Stimulated activated CD8-positive, alpha-beta memory T cell treated with anti-CD3 and anti-CD28 coated beads, Interleukin-4, amount 100 ng/mL, for 4 hours (primary cell): Measurements from ENCODE around the gene MBLAC1.

ENCODE experiments used
- DNase-seq, 2 donors: peaks; one replicate each; pipeline ENCODE4 v3.0.0-alpha.2; 2020; ENCODE audit warnings: low read depth in 2 of 2, low spot score in 1 of 2

The MBLAC1 gene, protein sequence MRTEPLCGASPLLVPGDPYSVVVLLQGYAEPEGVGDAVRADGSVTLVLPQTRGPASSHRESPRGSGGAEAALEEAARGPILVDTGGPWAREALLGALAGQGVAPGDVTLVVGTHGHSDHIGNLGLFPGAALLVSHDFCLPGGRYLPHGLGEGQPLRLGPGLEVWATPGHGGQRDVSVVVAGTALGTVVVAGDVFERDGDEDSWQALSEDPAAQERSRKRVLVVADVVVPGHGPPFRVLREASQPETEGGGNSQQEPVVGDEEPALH

DNA sequence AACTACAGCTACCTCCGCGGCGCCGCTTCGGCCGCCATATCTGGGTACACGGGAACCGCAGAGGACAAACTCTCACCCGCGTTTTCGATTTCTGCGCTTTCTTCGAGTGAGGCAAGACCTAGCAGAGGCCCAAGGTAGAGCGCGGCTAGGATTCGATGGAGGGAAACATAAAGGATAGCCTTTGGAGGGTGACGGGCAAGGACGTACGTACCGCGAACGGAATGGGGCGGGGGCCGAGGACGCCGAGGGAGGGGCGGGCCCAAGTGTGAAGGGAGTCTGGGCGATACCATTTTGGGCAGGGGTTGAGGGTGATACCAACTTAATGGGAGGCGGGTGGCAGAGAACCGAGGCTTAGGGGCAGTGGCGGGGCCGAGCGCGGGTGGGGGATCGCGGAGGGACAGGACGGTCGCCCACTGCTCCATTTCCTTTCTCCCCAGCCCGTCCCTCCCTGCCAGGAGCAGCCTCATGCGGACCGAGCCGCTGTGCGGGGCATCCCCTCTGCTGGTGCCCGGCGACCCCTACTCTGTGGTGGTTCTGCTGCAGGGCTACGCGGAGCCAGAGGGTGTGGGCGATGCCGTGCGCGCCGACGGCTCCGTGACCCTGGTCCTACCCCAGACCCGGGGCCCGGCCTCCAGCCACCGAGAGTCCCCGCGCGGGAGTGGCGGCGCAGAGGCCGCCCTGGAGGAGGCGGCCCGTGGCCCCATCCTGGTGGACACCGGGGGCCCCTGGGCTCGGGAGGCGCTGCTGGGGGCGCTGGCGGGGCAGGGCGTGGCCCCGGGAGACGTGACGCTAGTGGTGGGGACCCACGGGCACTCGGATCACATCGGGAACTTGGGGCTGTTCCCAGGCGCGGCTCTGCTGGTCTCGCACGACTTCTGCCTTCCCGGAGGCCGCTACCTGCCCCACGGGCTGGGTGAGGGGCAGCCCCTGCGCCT, at the start of gene MBLAC1:
TSS of gene MBLAC1 (plus strand) at position 37 of the 935 bp plus-strand sequence. CDS start at position 466, 429 bp downstream.
- peak; percentile 81 to 87 for DNase-seq

- no peak for DNase-seq
Observed at GRCh38 chr7:100077205-100077604, 49.6 kb upstream of the MBLAC1 start.

- DNase-seq, result no peak
Observed at GRCh38 chr7:100079024-100079560, 47.7 kb upstream of the MBLAC1 start.

- no peak for DNase-seq
Observed at GRCh38 chr7:100080907-100081534, 45.7 kb upstream of the MBLAC1 start.

DNA sequence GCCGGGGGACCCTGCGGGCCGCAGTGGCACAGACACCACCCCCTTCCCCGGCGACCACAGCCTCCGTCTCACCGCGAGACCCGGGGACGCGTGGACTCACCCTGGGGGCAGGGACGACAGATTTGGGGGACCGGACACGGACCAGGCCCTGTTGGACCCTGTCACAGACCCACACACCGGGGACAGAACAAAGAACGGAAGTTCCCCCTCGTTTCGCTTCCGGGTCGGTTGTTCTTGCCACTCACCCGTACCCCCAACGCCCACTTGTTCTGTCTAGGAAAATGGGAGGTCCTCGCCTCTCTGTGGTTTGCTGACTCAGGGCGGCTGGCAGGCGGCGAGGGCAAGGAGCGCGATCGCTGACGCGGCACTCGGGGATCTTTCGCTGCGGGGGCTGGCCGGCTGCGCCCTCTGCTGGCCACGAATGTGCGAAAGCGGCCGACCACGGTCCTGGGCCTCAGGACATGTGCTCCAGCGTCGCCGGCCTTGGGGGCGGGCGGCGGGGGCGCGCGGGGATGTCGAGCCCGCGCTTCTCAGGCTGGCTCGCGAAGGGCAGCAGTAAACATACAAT, 45.1 kb upstream of the MBLAC1 start, which contains the start of gene ZNF3:
TSS of gene ZNF3 (minus strand) at position 189 of the 568 bp plus-strand sequence. CDS start 4,366 bp downstream, outside the sequence.
- DNase-seq, result peak; percentile 93 to 96

DNA sequence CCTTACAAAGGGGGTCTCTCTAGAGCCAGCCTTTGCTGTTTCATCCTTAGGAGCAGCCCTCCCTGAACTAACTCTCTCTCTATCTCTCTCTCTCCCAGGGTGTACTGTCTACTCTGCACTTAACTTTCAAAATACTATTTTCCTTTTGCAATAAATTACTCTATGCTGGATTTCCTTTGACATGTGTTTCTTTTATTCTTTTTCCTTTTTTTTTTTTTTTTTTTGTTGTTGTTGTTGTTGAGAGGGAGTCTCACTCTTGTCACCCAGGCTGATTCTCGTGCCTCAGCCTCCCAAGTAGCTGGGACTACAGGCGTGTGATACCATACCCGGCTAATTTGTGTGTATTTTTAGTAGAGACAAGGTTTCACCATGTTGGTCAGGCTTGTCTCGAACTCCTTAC, 43.8 kb upstream of the MBLAC1 start:
- DNase-seq, result no peak

GRCh38 chr7:100085515-100085914, 41.3 kb upstream of the MBLAC1 start:
- DNase-seq, result no peak

DNA sequence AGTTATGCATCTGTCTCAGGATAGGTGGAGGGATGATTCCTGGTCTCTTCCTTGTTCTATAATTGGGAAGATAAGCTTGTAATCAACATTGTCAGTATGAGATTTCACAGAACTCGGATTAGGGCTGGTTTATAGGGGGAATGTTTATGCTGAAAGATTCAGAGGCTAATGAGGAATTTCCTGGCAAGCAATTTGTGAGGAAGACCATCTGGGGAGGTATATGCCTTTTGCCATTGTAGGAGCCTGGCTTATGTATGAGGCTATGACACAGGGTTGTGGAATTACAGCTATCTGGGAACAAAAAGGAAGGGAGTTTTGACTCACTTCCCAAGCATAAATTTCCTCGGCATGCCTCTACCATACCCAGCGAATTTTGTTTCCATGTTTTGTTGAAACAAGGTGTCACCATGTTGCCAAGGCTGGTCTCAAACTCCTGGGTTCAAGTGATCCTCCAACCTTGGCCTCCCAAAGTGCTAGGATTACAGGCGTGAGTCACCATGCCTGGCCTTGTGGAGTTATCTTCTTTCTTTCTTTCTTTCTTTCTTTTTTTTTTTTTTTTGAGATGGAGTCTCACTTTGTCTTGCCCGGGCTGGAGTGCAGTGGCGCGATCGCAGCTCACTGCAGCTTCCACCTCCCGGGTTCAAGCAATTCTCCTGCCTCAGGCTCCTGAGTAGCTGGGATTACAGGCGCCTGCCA, 39.6 kb upstream of the MBLAC1 start:
- DNase-seq, result no peak

DNA sequence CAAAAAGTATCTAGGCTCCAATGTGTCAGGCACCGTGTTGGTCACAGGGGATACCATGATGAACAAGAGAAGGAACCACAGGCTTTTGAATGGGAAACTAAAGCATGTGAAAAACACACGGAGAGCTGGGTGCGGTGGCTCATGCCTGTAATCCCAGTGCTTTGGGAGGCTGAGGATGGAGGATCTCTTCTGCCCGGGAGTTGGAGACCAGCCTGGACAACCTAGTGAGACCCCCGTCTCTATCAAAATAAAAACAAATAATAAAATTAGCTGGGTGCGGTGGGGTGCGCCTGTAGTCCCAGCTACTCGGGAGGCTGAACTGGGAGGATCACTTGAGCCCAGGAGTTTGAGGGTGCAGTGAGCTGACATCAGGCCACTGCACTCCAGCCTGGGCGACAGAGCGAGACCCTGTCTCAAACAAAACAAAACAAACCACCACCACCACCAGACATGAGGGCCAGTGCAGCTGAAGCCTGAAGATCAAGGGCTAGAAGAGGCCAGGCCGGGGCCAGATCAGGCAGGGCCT, 38.6 kb upstream of the MBLAC1 start:
- DNase-seq, result no peak

DNA sequence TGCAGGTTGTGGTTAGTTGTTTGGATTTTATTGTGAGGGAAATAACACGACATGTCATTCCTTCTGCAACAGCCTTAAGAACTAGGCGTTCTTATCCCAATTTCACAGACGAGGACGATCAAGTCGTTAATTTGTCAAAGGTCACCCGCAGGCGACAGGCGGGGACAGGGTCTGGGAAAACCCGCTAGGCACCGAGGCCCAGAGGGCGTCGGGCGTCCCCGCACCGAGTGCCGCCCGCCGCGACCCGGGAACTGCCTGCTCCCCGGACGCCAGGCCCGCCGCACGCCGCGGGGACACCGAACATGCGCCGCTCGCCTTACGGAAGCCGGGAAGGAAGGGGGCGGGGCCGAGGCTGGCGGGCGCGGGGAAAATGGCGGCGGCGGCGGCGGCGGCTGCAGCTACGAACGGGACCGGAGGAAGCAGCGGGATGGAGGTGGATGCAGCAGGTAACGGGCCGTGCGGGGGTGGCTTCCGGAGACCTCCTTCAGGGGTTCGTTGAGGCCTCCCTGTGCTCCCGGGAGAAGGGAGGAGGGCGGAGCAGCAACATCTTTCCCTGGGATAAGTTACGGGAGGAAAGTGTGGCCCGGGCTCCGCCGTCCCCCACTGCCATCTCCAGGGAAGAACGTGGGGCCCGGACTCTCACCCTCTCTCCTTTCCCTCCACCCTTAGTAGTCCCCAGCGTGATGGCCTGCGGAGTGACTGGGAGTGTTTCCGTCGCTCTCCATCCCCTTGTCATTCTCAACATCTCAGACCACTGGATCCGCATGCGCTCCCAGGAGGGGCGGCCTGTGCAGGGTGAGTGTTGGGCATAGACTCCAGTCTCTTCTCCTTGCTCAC, 37.9 kb upstream of the MBLAC1 start, which contains the start of gene COPS6:
TSS of gene COPS6 (plus strand) at position 349 of the 837 bp plus-strand sequence. CDS start at position 371, 22 bp downstream.
- peak; percentile 64 to 75 for DNase-seq

DNA sequence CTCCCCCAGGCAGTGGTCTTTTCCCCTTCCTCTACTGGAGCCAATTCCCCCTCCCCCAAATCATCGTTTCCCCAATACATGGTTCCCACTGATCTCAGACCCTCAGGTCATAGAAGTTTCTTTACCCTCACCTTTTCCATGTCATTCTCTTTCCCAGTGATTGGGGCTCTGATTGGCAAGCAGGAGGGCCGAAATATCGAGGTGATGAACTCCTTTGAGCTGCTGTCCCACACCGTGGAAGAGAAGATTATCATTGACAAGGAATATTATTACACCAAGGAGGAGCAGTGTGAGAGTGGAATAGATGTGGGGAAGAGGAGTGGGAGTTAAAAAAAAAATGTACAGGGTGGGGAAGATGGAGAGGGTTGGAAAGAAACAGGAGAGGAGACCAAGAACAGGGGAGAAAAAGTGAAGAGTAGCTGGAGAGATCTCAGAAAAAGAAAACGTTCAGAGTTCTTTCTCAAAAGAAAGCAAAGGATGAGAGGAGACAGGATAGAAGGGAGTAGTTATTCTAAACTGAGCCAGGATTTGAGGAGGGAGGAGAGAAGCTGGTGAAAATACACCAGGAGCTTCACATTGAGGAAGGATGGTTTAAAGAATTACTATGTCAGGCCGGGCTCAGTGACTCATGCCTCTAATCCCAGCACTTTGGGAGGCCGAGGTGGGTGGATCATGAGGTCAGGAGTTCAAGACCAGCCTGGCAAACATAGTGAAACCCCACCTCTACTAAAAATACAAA, 37.1 kb upstream of the MBLAC1 start:
- DNase-seq, result no peak

- no peak for DNase-seq
Observed at GRCh38 chr7:100090527-100091410, 36.0 kb upstream of the MBLAC1 start.

DNA sequence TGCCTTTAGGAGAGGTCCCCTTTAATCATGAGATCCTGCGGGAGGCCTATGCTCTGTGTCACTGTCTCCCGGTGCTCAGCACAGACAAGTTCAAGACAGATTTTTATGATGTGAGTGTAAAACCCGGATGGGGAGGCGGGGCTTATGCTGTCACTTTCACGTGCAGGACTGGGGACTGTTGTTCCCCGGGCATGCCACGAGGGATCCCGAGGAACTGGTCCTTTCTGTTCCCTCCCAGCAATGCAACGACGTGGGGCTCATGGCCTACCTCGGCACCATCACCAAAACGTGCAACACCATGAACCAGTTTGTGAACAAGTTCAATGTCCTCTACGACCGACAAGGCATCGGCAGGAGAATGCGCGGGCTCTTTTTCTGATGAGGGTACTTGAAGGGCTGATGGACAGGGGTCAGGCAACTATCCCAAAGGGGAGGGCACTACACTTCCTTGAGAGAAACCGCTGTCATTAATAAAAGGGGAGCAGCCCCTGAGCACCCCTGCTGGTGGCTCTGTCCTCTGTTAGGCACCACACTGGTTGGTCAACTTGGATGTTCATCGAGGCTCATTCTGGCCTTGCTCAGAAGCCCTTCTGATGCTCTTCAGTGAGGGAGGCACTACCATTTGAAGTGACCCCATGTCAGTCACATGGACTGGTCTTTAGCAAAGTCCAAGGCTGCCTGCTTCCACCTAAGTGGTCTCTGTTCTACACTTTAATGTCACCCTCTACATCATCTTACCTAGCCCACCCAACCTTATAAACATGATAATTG, 35.2 kb upstream of the MBLAC1 start:
- no peak for DNase-seq

- no peak for DNase-seq
Observed at GRCh38 chr7:100093054-100093453, 33.7 kb upstream of the MBLAC1 start.

DNA sequence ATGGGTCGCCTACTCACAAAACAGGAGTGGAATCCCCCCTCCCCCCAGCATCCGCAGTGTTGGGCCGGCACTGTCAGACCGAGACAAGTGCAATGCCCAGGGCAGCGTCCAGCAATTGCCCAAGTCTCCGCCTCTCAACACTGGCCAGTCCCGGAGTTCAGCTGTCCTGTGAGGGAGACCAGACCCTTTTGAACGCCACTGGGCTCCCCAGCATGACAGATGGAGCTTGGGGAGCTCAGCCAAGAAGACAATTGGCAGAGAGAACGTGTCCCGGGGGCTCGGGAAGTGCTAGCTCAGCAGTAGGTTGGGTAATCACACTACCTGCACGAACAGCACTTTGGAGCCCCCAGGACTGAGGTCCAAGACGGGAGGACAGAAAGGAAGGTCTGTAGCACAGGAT, 33.3 kb upstream of the MBLAC1 start:
- no peak for DNase-seq

GRCh38 chr7:100093925-100094486, 32.8 kb upstream of the MBLAC1 start:
- DNase-seq, result no peak
